ENCODE results near the gene MS4A2.
"Not testable (repeated sequence)": the region's sequence is repeated elsewhere in the genome, so short reads cannot be mapped to it uniquely, and the experiment has no call there.

MS4A2 gene

DNA sequence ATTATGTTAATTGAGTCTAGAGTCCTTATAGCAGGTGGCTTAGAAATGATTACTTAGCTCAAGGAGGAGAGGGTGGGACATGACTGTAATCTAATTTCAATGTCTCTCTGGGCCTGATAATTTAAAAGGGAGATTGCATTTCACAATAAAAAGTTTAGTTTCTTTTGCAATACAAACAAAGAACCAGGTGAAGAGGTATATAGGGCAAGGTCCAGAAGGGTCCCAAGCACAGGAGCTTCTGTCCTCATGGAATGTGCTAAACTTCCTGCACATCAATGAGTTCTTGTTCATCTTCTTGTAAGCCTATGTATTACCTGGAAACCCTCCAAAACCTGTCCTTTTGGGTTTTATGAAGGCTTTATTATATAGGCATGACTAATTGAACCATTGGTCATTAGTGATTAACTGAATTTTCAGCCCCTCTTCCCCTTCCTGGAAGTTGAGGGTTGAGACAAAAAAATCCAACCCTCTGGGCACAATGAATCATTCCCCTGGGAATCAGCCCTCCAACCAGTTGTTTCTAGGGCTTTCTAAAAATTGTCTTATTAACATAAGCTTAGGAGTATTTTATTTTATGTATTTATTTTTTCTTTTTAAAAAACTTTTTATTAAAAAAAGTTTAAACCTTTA lies 37.6 kb downstream of the MS4A2 start:
- no peak overlapping the region for H3K27ac ChIP-seq
- no peak overlapping the region for H2AFZ ChIP-seq
- no peaks in the 10 kb centered on the region for H3K79me2 ChIP-seq
- H3K9ac ChIP-seq = no peak overlapping the region
- H3K4me2 ChIP-seq (ENCODE audit: low read length) = no peak overlapping the region
- no peaks in the 10 kb centered on the region for H3K36me3 ChIP-seq (ENCODE audit: control insufficient read depth, insufficient read depth, low read length)
- TF ChIP-seq, protein P1, sequence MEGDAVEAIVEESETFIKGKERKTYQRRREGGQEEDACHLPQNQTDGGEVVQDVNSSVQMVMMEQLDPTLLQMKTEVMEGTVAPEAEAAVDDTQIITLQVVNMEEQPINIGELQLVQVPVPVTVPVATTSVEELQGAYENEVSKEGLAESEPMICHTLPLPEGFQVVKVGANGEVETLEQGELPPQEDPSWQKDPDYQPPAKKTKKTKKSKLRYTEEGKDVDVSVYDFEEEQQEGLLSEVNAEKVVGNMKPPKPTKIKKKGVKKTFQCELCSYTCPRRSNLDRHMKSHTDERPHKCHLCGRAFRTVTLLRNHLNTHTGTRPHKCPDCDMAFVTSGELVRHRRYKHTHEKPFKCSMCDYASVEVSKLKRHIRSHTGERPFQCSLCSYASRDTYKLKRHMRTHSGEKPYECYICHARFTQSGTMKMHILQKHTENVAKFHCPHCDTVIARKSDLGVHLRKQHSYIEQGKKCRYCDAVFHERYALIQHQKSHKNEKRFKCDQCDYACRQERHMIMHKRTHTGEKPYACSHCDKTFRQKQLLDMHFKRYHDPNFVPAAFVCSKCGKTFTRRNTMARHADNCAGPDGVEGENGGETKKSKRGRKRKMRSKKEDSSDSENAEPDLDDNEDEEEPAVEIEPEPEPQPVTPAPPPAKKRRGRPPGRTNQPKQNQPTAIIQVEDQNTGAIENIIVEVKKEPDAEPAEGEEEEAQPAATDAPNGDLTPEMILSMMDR (IDR thresholded peaks at IDR 0.05) = no peak
- H3K4me1 ChIP-seq = no peaks in the 10 kb centered on the region
- H3K27me3 ChIP-seq (ENCODE audit: control insufficient read depth, insufficient read depth, low read length) = no peaks in the 10 kb centered on the region
- no peaks in the 10 kb centered on the region for H3K9me3 ChIP-seq (ENCODE audit: control insufficient read depth, low read length)
- no peak overlapping the region for H3K4me3 ChIP-seq (ENCODE audit: low read depth, low read length)

GRCh38 chr11:60127311-60127811 lies 38.9 kb downstream of the MS4A2 start:
- no peaks in the 10 kb centered on the region for H3K4me1 ChIP-seq
- H3K9me3 ChIP-seq (ENCODE audit: control insufficient read depth, low read length) = no peaks in the 10 kb centered on the region
- no peaks in the 10 kb centered on the region for H3K36me3 ChIP-seq (ENCODE audit: control insufficient read depth, insufficient read depth, low read length)
- H3K79me2 ChIP-seq = no peaks in the 10 kb centered on the region
- no peaks in the 10 kb centered on the region for H3K27me3 ChIP-seq (ENCODE audit: control insufficient read depth, insufficient read depth, low read length)
- H3K4me3 ChIP-seq (ENCODE audit: low read depth, low read length) = no peak overlapping the region
- H3K4me2 ChIP-seq (ENCODE audit: low read length) = no peak overlapping the region
- TF ChIP-seq, protein P1 (IDR thresholded peaks at IDR 0.05) = no peak
- H3K27ac ChIP-seq = no peak overlapping the region
- H2AFZ ChIP-seq = no peak overlapping the region
- H3K9ac ChIP-seq = no peak overlapping the region

GRCh38 chr11:60128376-60128775 lies 39.9 kb downstream of the MS4A2 start:
- Histone ChIP-seq H3K4me2 (ENCODE audit: low read length) (no peak overlapping the region), H3K27me3 (ENCODE audit: control insufficient read depth, insufficient read depth, low read length) (no peaks in the 10 kb centered on the region), H3K9ac (no peak overlapping the region), H3K27ac (no peak overlapping the region), H3K4me1 (no peaks in the 10 kb centered on the region), H3K9me3 (ENCODE audit: control insufficient read depth, low read length) (no peaks in the 10 kb centered on the region), H3K79me2 (no peaks in the 10 kb centered on the region), H2AFZ (no peak overlapping the region), H3K4me3 (ENCODE audit: low read depth, low read length) (no peak overlapping the region), H3K36me3 (ENCODE audit: control insufficient read depth, insufficient read depth, low read length) (no peaks in the 10 kb centered on the region)
- TF ChIP-seq, protein P1 (IDR thresholded peaks at IDR 0.05) = no peak

DNA sequence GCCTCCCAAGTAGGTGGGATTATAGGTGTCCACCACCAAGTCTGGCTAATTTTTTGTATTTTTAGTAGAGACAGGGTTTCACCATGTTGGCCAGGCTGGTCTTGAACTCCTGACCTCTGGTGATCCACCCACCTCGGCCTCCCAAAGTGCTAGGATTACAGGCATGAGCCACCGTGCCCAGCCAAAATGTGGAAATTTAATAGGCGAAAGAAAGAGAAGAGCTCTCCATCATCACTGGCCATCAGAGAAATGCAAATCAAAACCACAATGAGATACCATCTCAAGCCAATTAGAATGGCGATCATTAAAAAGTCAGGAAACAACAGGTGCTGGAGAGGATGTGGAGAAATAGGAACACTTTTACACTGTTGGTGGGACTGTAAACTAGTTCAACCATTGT lies 40.4 kb downstream of the MS4A2 start:
- not testable (repeated sequence) for H3K27ac ChIP-seq; H3K36me3 ChIP-seq (ENCODE audit: control insufficient read depth, insufficient read depth, low read length); H3K4me2 ChIP-seq (ENCODE audit: low read length); H3K9ac ChIP-seq; H3K4me3 ChIP-seq (ENCODE audit: low read depth, low read length); H3K4me1 ChIP-seq; H3K27me3 ChIP-seq (ENCODE audit: control insufficient read depth, insufficient read depth, low read length); H2AFZ ChIP-seq; H3K9me3 ChIP-seq (ENCODE audit: control insufficient read depth, low read length); H3K79me2 ChIP-seq

GRCh38 chr11:60129853-60130252 lies 41.4 kb downstream of the MS4A2 start:
- H3K36me3 ChIP-seq (ENCODE audit: control insufficient read depth, insufficient read depth, low read length) = no peaks in the 10 kb centered on the region
- no peak overlapping the region for H3K4me3 ChIP-seq (ENCODE audit: low read depth, low read length)
- H3K4me1 ChIP-seq = no peaks in the 10 kb centered on the region
- no peaks in the 10 kb centered on the region for H3K79me2 ChIP-seq
- H3K27ac ChIP-seq = no peak overlapping the region
- TF ChIP-seq, protein P1 (IDR thresholded peaks at IDR 0.05) = no peak
- no peaks in the 10 kb centered on the region for H3K9me3 ChIP-seq (ENCODE audit: control insufficient read depth, low read length)
- H3K9ac ChIP-seq = no peak overlapping the region
- no peak overlapping the region for H3K4me2 ChIP-seq (ENCODE audit: low read length)
- no peak overlapping the region for H2AFZ ChIP-seq
- no peaks in the 10 kb centered on the region for H3K27me3 ChIP-seq (ENCODE audit: control insufficient read depth, insufficient read depth, low read length)
